ENCODE measurements around the gene SPIRE2.

Gene SPIRE2

DNA sequence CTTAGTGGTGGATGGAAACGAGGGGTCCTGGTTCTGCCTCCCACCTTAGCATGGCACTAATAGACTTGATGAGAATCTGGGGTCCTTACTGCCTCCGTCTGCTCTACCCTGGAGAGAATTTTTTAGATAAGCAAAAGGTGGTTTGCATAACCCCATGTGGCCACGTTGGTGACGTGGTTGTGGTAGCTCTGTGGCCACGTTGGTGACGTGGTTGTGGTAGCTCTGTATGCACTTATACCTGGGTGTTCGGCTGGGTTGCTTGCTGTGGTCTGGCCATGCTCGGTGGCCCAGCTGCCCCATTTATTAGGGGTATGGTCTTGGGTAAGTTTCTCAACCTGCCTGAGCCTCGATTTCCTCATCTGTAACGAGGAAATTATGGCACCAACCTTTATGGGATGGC lies 13.0 kb downstream of the SPIRE2 start:
- TF ChIP-seq, protein P1, sequence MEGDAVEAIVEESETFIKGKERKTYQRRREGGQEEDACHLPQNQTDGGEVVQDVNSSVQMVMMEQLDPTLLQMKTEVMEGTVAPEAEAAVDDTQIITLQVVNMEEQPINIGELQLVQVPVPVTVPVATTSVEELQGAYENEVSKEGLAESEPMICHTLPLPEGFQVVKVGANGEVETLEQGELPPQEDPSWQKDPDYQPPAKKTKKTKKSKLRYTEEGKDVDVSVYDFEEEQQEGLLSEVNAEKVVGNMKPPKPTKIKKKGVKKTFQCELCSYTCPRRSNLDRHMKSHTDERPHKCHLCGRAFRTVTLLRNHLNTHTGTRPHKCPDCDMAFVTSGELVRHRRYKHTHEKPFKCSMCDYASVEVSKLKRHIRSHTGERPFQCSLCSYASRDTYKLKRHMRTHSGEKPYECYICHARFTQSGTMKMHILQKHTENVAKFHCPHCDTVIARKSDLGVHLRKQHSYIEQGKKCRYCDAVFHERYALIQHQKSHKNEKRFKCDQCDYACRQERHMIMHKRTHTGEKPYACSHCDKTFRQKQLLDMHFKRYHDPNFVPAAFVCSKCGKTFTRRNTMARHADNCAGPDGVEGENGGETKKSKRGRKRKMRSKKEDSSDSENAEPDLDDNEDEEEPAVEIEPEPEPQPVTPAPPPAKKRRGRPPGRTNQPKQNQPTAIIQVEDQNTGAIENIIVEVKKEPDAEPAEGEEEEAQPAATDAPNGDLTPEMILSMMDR (IDR thresholded peaks at IDR 0.05; ENCODE audit: extremely low read depth, missing control alignments): no peak
- DNase-seq (ENCODE audit: low spot score): peak; percentile 38

DNA sequence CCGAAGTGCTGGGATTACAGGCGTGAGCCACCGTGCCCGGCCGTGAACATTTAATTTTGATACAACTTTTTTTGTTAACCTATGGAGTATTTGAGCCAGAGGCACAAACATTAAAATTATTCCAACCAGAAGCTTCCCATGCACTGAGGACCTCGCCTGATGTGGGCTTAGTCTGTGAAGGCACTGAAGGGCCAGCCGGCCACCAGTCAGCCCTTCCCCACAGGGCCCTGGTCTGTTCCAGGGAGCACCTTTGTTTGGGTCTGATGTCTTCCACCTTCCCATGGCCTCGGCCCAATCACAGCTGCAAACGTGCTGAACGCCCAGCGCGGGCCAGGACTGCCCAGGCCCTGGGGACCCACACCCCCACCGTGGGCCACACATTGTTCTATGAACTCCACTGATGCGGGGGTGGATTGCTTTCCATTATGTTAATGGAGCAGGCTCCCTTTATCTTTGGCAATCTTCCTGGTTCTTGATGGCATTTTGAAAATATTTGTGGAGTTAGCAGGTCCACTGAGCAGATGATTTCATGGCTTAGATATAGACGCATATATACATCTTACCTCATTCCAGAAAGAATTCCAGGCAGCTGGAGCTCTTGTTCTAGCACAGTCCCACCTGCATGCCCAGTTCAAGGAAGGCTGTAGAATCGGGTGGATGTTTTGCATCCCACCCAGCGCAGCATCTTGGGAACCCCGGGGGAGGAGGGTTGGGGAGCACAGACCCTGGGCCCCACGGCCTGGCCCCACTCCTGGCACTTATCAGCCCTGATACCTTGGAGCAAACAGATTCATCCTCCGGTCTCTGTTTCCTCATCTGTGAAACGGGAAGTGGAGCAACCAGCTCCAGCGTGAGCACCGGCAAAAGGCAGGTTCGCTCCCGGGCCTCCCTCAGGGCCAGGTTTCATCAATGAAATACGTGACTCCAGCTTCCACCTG lies 14.5 kb downstream of the SPIRE2 start:
- no peak for DNase-seq (ENCODE audit: low spot score)
- TF ChIP-seq, protein P1 (IDR thresholded peaks at IDR 0.05; ENCODE audit: extremely low read depth, missing control alignments): no peak

DNA sequence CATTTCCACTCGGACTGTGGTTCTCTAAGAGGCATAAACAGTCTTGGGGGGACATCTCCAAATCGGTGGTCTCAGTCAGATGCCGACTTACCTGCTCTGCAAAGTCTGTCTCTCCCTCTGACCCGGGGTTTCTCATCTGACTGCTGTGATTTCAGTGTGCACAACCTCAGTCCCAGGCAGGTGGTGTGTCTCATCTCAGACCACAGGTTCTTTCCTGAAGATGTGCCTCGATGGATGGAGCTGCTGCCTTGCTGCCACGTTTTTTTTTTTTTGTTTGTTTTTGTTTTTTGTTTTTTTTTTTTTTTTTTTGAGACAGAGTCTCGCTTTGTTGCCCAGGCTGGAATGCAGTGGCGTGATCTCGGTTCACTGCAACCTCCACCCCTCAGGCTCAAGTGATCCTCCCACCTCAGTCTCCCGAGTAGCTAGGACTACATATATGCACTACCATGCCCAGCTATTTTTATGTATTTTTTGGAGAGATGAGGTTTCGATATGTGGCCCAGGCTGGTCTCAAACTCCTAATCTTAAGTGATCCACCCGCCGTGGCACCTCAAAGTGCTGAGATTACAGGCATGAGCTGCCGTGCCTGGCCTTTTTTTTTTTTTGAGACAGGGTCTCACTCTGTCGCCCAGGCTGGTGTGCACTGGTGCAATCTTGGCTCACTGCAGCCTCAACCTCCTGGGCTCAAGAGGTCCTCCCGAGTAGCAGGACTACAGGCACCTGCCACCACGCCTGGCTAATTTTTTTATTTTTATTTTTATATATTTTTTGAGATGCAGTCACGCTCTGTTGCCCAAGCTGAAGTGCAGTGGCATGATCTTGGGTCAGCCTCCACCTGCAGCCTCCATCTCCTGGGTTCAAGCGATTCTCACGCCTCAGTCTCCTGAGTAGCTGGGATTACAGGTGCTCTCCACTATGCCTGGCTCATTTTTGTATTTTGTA lies 15.4 kb downstream of the SPIRE2 start:
- peak; percentile 17 for DNase-seq (ENCODE audit: low spot score)
- TF ChIP-seq, protein P1 (IDR thresholded peaks at IDR 0.05; ENCODE audit: extremely low read depth, missing control alignments): no peak

DNA sequence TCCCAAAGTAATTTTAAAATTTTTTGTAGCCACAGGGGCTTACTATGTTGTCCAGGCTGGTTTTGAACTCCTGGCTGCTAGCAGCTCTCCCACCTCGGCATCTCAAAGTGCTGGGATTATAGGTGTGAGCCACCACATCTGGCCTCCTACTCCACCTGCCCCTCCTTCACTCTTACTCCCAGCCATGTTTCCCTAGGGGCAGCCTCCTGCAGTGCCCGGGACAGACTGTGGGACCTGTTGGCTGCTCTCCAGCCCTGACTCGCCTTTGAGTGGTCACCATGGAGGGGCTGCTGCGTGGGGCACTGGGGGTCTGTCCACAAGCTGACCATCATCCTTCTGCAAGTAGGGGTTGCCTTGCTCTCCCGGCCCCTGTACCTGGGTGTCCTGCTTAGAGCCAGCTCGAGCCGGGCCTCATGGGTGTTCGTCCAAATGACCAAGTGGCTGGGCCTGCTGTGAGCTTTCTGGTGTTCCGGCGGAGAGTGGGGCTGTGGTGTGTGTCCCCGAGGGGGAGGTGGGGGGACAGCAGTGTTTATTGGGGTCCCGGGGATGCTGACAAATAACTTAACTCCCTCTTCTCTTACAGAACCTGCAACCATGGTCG lies 16.6 kb downstream of the SPIRE2 start:
- TF ChIP-seq, protein P1 (IDR thresholded peaks at IDR 0.05; ENCODE audit: extremely low read depth, missing control alignments): no peak
- DNase-seq (ENCODE audit: low spot score): peak; percentile 7

DNA sequence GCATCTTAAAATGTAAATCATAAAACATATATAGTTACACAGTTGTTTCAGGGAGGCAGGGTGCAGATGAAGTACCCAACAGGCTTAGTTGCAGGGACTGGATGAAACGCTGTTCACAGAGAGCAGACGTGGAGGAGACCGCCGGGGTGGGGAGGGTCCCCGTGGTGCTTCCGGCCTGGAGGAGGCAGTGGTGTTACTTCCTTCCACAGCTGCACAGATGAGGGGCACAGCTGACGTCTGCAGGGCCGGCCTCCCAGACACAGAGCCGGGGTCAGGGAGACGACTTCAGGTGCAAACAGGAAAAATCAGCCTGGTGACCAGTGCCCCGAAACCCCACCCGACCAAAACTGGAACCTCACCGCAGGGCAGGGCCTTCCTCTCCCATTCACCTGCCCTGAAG lies 17.1 kb downstream of the SPIRE2 start:
- TF ChIP-seq, protein P1 (IDR thresholded peaks at IDR 0.05; ENCODE audit: extremely low read depth, missing control alignments): no peak
- peak; percentile 56 for DNase-seq (ENCODE audit: low spot score)

DNA sequence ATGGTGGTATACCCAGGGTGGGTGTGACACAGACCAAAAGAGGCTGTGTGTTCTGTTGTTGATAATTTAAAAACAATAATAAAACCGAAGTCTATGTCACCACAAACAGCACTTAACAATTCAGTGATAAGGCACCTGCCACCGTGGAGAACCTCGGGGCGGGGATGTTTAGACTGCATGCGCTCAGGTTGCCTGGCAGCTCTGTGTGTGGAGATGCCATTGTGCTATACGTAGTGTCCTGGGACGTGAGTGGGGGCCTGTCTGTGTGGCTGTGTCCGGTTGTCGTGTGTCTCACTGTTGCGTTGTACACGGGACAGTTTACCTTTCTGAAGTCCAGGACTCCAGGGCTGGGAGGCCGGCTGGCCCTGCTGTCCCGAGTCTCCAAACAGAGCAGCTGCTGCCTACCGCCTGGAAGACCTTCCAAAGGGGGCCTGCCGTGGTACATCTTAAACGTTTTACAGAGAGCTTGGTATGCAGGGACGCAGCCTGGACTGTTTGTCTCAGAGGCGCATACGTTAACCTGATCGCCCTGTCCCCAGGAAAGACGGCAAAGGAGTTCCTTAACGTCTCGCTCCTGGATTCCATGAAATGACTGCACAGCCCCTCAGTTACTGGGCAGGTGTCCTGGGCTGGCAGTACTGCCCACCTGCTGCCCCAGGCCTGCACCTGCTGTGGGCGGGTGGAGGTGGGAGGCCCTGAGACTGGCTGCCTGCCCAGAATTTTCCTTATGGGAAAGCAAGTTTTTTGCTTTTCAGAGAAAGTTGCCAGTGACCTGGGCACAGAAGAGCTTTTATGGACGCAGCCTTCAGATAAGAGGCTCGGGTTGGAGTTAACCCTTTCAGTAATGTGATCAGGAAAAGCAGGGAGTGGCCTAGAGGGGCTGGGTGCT lies 19.0 kb downstream of the SPIRE2 start:
- DNase-seq (ENCODE audit: low spot score): peak; percentile 11
- TF ChIP-seq, protein P1 (IDR thresholded peaks at IDR 0.05; ENCODE audit: extremely low read depth, missing control alignments): no peak
